Loucy (cell line): ENCODE data around the gene IFITM1.
"Not testable (repeated sequence)": the region's sequence is repeated elsewhere in the genome, so short reads cannot be mapped to it uniquely, and the experiment has no call there.

Experiments
- EZH2phosphoT487 ChIP-seq: fragments of 200-600 bp; IDR thresholded peaks from 2 replicates; pipeline ENCODE4 v1.6.1; 2018; ENCODE audit warnings: antibody characterized with exemption, mild to moderate bottlenecking, moderate library complexity, borderline replicate concordance
- TF ChIP-seq, protein P1 (sequence below): fragments of 200-600 bp; sonication (generic); conservative IDR thresholded peaks from 2 replicates; pipeline ENCODE4 v1.5.1; 2014; ENCODE audit warnings: mild to moderate bottlenecking, antibody characterized with exemption, low read length

DNA sequence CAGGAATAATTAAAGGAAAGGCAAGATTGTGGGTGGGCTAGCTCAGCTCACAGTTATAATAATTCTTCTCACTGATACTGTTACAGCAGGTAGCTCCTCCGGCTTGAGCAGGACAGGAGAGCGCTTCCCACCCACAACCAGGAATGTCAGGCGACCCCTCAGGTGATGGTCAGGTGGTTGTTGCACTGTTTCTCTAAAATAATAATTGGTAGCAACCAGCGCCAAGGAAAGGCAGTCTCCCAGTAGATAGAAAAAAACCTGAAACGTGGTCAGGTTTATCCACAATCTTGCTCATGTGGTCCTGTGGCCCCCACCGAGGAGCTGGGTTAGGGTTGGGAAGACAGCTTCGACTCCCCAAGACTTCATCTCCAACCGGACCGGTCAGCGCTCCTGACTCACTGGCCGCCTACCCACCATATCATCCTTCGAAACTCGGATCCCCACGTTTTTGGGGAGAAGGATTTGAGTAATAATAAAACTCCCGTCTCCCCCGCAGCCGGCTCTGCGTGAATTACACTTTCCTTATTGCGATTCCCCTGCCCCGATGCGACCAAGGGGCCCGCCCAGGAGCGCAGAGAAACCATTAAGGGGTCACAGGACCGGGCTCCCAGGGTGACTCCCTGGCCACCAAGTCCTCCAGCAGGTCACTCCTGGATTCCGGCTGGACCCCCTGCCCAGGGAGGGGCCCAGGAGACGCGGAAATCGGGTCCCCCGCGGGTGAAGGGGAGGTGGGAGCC, 4.0 kb downstream of the IFITM1 start:
- TF ChIP-seq, protein P1, sequence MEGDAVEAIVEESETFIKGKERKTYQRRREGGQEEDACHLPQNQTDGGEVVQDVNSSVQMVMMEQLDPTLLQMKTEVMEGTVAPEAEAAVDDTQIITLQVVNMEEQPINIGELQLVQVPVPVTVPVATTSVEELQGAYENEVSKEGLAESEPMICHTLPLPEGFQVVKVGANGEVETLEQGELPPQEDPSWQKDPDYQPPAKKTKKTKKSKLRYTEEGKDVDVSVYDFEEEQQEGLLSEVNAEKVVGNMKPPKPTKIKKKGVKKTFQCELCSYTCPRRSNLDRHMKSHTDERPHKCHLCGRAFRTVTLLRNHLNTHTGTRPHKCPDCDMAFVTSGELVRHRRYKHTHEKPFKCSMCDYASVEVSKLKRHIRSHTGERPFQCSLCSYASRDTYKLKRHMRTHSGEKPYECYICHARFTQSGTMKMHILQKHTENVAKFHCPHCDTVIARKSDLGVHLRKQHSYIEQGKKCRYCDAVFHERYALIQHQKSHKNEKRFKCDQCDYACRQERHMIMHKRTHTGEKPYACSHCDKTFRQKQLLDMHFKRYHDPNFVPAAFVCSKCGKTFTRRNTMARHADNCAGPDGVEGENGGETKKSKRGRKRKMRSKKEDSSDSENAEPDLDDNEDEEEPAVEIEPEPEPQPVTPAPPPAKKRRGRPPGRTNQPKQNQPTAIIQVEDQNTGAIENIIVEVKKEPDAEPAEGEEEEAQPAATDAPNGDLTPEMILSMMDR, result not testable (repeated sequence)
- not testable (repeated sequence) for TF ChIP-seq EZH2phosphoT487
